H9 (cell line): ENCODE data around the gene PNMT. TPM values are rescaled to one million over a fixed set of nuclear protein-coding genes. Genes with fewer than 3 reads are reported as not detected.

Experiments used
- DNase-seq: peaks from one replicate; pipeline ENCODE4 v3.0.0-alpha.2; 2017
- H2AFZ ChIP-seq: one replicate; pipeline ENCODE4 v1.6.1; 2013; ENCODE audit warnings: mild to moderate bottlenecking, low read length, control low read depth, moderate library complexity
- H2AK5ac ChIP-seq: 2 replicates; pipeline ENCODE4 v1.6.1; 2013; ENCODE audit warnings: low read length, control low read depth, mixed read lengths; ENCODE audit not compliant: insufficient read length
- H2BK120ac ChIP-seq: one replicate; pipeline ENCODE4 v1.6.1; 2013; ENCODE audit warnings: low read depth, mild to moderate bottlenecking, low read length, control low read depth, inconsistent platforms; ENCODE audit not compliant: poor library complexity, severe bottlenecking
- H2BK12ac ChIP-seq: 2 replicates; pipeline ENCODE4 v1.6.1; 2013; ENCODE audit warnings: low read length, control low read depth, mixed read lengths, low read depth; ENCODE audit not compliant: insufficient read length
- H2BK15ac ChIP-seq: 2 replicates; pipeline ENCODE4 v1.6.1; 2013; ENCODE audit warnings: low read depth, low read length, control low read depth
- H2BK20ac ChIP-seq: one replicate; pipeline ENCODE4 v1.6.1; 2013; ENCODE audit warnings: low read depth, mild to moderate bottlenecking, low read length, control low read depth, inconsistent platforms; ENCODE audit not compliant: poor library complexity, severe bottlenecking
- H2BK5ac ChIP-seq: 2 replicates; pipeline ENCODE4 v1.6.1; 2013; ENCODE audit warnings: low read length, control low read depth, mixed read lengths; ENCODE audit not compliant: insufficient read length
- H3K14ac ChIP-seq: 2 replicates; pipeline ENCODE4 v1.6.1; 2013; ENCODE audit warnings: low read length, control low read depth; ENCODE audit not compliant: insufficient read depth
- H3K18ac ChIP-seq: 2 replicates; pipeline ENCODE4 v1.6.1; 2013; ENCODE audit warnings: low read depth, mild to moderate bottlenecking, mixed read lengths, low read length, control low read depth; ENCODE audit not compliant: insufficient read length
- H3K23ac ChIP-seq: 2 replicates; pipeline ENCODE4 v1.6.1; 2013; ENCODE audit warnings: low read length, control low read depth, mixed read lengths, low read depth; ENCODE audit not compliant: insufficient read length
- H3K23me2 ChIP-seq: 2 replicates; pipeline ENCODE4 v1.6.1; 2013; ENCODE audit warnings: low read depth, mild to moderate bottlenecking, mixed read lengths, low read length, control low read depth; ENCODE audit not compliant: insufficient read length, poor library complexity, severe bottlenecking
- H3K27ac ChIP-seq: 2 replicates; pipeline ENCODE4 v1.5.1; 2013; ENCODE audit warnings: low read length, control low read depth, mixed read lengths, low read depth; ENCODE audit not compliant: insufficient read length
- H3K27me3 ChIP-seq: 2 replicates; pipeline ENCODE4 v1.6.1; 2013; ENCODE audit warnings: low read length, control low read depth, inconsistent platforms; ENCODE audit not compliant: insufficient read depth
- H3K4ac ChIP-seq: 2 replicates; pipeline ENCODE4 v1.6.1; 2013; ENCODE audit warnings: low read depth, mild to moderate bottlenecking, control low read depth, inconsistent platforms, low read length, moderate library complexity
- H3K4me1 ChIP-seq: 2 replicates; pipeline ENCODE4 v1.6.1; 2013; ENCODE audit warnings: low read length, control low read depth, inconsistent platforms; ENCODE audit not compliant: insufficient read depth
- H3K4me2 ChIP-seq: 2 replicates; pipeline ENCODE4 v1.6.1; 2013; ENCODE audit warnings: low read length, control low read depth, mixed read lengths; ENCODE audit not compliant: insufficient read length, insufficient read depth
- H3K56ac ChIP-seq: 2 replicates; pipeline ENCODE4 v1.6.1; 2013; ENCODE audit warnings: low read depth, mild to moderate bottlenecking, mixed read lengths, low read length, control low read depth; ENCODE audit not compliant: insufficient read length
- H3K79me1 ChIP-seq: 2 replicates; pipeline ENCODE4 v1.6.1; 2013; ENCODE audit warnings: low read depth, mild to moderate bottlenecking, moderate library complexity, low read length, control low read depth, inconsistent platforms; ENCODE audit not compliant: insufficient read depth, poor library complexity, severe bottlenecking
- H3K79me2 ChIP-seq: 2 replicates; pipeline ENCODE4 v1.6.1; 2013; ENCODE audit warnings: low read length, control low read depth, inconsistent platforms; ENCODE audit not compliant: insufficient read depth
- H3K9ac ChIP-seq: 2 replicates; pipeline ENCODE4 v1.6.1; 2013; ENCODE audit warnings: low read length, control low read depth, mixed read lengths; ENCODE audit not compliant: insufficient read length; ENCODE audit errors: extremely low read depth
- H3K9me3 ChIP-seq: one replicate; pipeline ENCODE4 v1.6.1; 2013; ENCODE audit warnings: low read depth, low read length, inconsistent platforms; ENCODE audit not compliant: control insufficient read depth
- H3T11ph ChIP-seq: one replicate; pipeline ENCODE4 v1.6.1; 2013; ENCODE audit warnings: mild to moderate bottlenecking, low read length, control low read depth, inconsistent platforms
- H4K20me1 ChIP-seq: one replicate; pipeline ENCODE4 v1.6.1; 2013; ENCODE audit not compliant: control insufficient read depth, insufficient read length, insufficient read depth
- H4K5ac ChIP-seq: 2 replicates; pipeline ENCODE4 v1.6.1; 2013; ENCODE audit warnings: low read depth, mild to moderate bottlenecking, mixed read lengths, low read length, control low read depth; ENCODE audit not compliant: insufficient read length
- H4K8ac ChIP-seq: replicated peaks from 2 replicates; pipeline ENCODE4 v1.6.1; 2013; ENCODE audit warnings: low read length, control low read depth, mixed read lengths, low read depth; ENCODE audit not compliant: insufficient read length
- H4K91ac ChIP-seq: 2 replicates; pipeline ENCODE4 v1.6.1; 2013; ENCODE audit warnings: low read depth, mild to moderate bottlenecking, moderate library complexity, mixed read lengths, low read length, control low read depth; ENCODE audit not compliant: insufficient read length
- H3K27ac Mint-ChIP-seq, 3 experiments: 2 replicates in 2 of 3; 3 replicates in 1 of 3; pipeline ENCODE4 v1.8.0; 2020 to 2021; ENCODE audit warnings: mixed read lengths in 3 of 3, mild to moderate bottlenecking in 1 of 3, moderate library complexity in 1 of 3
- H3K27me3 Mint-ChIP-seq: 2 replicates; pipeline ENCODE4 v1.8.0; 2021; ENCODE audit warnings: low read depth, mild to moderate bottlenecking, moderate library complexity, mixed read lengths
- H3K36me3 Mint-ChIP-seq, 3 experiments: 2 replicates in 2 of 3; 3 replicates in 1 of 3; pipeline ENCODE4 v1.8.0; 2020 to 2021; ENCODE audit warnings: low read depth in 3 of 3, mixed read lengths in 3 of 3; ENCODE audit not compliant: insufficient read depth in 1 of 3
- H3K4me1 Mint-ChIP-seq, 2 experiments: 2 replicates each; pipeline ENCODE4 v1.8.0; 2020; ENCODE audit warnings: mixed read lengths in 2 of 2
- H3K4me3 Mint-ChIP-seq, 2 experiments: 2 replicates in 1 of 2; 3 replicates in 1 of 2; pipeline ENCODE4 v1.8.0; 2020 to 2021; ENCODE audit warnings: mild to moderate bottlenecking in 2 of 2, mixed read lengths in 2 of 2, moderate library complexity in 1 of 2
- H3K9me3 Mint-ChIP-seq, 2 experiments: 2 replicates in 1 of 2; 3 replicates in 1 of 2; pipeline ENCODE4 v1.8.0; 2020; ENCODE audit warnings: mild to moderate bottlenecking in 2 of 2, mixed read lengths in 2 of 2, moderate library complexity in 1 of 2
- WGBS: extraction: QIAGEN DNeasy Blood & Tissue Kit; methylation state at CpG from one replicate; pipeline ENCODE4 v1.1.7; 2013; ENCODE audit warnings: missing lambda C conversion rate, low lambda C conversion rate, mixed read lengths; ENCODE audit not compliant: insufficient read length; ENCODE audit errors: extremely low coverage; 5-methylcytosine and 5-hydroxymethylcytosine counted together
- total RNA-seq: library from RNA; stranded (reverse); gene quantifications from 2 replicates; pipeline ENCODE4 v1.2.1, GENCODE V29; 2021
- TF ChIP-seq, protein P1 (sequence below): fragments of 200-600 bp; sonication (generic); conservative IDR thresholded peaks from 3 replicates; pipeline ENCODE4 v1.8.0; 2021; ENCODE audit warnings: antibody characterized with exemption, mild to moderate bottlenecking

Gene PNMT
- total RNA-seq, 1 experiment from 2014 or later = 2.1 TPM

DNA sequence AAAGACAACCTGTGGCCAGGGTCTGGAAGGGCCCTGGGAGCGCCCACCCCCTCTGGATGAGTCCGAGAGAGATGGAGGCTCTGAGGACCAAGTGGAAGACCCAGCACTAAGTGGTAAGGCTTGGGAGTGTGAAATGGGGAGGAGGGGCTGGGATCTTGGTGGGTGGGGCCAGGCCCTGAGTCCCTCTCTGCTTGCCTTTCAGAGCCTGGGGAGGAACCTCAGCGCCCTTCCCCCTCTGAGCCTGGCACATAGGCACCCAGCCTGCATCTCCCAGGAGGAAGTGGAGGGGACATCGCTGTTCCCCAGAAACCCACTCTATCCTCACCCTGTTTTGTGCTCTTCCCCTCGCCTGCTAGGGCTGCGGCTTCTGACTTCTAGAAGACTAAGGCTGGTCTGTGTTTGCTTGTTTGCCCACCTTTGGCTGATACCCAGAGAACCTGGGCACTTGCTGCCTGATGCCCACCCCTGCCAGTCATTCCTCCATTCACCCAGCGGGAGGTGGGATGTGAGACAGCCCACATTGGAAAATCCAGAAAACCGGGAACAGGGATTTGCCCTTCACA is 32.6 kb upstream of the PNMT start:
- no peak overlapping the region; a peak in 1 of 5 replicates for H3K4me3 Mint-ChIP-seq

More for the DNA sequence above, 32.6 kb upstream of the PNMT start:
- Histone ChIP-seq H3K4me1 (peaks cover 22% of the 10 kb centered on the region; the same call in 1 of the 2 replicates), H3K18ac (no peak overlapping the region), H2AK5ac (no peak overlapping the region), H2BK20ac (no peak overlapping the region), H3K79me2 (no peaks in the 10 kb centered on the region; the same call in 1 of the 2 replicates), H4K8ac (no peak overlapping the region), H3K27me3 (no peaks in the 10 kb centered on the region), H2BK5ac (no peak overlapping the region), H2BK15ac (no peak overlapping the region), H3K23me2 (peaks cover 8% of the 10 kb centered on the region), H3K4ac (no peak overlapping the region), H4K20me1 (no peaks in the 10 kb centered on the region), H3K4me2 (no peak overlapping the region), H2BK120ac (no peak overlapping the region), H3K79me1 (no peaks in the 10 kb centered on the region), H3K56ac (no peak overlapping the region), H2AFZ (no peak overlapping the region), H3K27ac (no peak overlapping the region), H4K5ac (no peak overlapping the region), H3T11ph (no peak overlapping the region), H3K14ac (no peak overlapping the region), H3K9ac (no peak overlapping the region), H4K91ac (no peak overlapping the region), H2BK12ac (no peak overlapping the region), H3K9me3 (no peaks in the 10 kb centered on the region), H3K23ac (no peak overlapping the region)
- Mint-ChIP-seq H3K9me3 (no peaks in the 10 kb centered on the region; a peak in 1 of 5 replicates), H3K27ac (no peak overlapping the region; a peak in 1 of 7 replicates), H3K36me3 (peaks cover 0 to 3% (median 0%) of the 10 kb centered on the region in 3 experiments; a peak in 3 of 7 replicates), H3K4me1 (peaks cover 69 to 73% of the 10 kb centered on the region in 2 experiments), H3K27me3 (no peaks in the 10 kb centered on the region)
- no peak for DNase-seq
- WGBS = no CpG with 5 or more reads among the region's 8 CpGs
- TF ChIP-seq, protein P1, sequence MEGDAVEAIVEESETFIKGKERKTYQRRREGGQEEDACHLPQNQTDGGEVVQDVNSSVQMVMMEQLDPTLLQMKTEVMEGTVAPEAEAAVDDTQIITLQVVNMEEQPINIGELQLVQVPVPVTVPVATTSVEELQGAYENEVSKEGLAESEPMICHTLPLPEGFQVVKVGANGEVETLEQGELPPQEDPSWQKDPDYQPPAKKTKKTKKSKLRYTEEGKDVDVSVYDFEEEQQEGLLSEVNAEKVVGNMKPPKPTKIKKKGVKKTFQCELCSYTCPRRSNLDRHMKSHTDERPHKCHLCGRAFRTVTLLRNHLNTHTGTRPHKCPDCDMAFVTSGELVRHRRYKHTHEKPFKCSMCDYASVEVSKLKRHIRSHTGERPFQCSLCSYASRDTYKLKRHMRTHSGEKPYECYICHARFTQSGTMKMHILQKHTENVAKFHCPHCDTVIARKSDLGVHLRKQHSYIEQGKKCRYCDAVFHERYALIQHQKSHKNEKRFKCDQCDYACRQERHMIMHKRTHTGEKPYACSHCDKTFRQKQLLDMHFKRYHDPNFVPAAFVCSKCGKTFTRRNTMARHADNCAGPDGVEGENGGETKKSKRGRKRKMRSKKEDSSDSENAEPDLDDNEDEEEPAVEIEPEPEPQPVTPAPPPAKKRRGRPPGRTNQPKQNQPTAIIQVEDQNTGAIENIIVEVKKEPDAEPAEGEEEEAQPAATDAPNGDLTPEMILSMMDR = no peak
